ENCODE data around the gene SLC22A14.

DNA sequence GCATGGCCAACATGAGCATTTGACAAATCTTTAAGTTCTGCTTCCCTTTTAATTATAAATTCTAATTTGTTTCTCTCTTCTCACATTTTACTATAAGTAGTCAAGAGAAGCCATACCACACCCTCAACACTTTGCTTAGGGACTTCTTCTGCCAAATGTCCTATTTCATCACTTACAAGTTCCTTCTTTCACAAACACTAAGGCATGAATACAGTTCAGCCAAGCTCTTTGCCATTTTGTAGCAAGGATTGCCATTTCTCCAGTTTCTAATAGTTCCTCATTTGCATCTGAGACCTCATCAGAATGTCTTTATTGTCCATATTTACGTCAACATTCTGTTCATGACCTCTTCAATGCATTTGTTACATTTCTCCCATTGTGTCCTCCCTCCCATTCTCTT lies 29.4 kb downstream of the SLC22A14 start:
- TF ChIP-seq POLR2AphosphoS5 (IDR thresholded peaks at IDR 0.05; ENCODE audit: insufficient read depth, low read depth, low read length) (no peak), POLR2A (IDR thresholded peaks at IDR 0.05; ENCODE audit: low read depth, low read length) (no peak), EZH2 (IDR thresholded peaks at IDR 0.05; ENCODE audit: borderline replicate concordance, low read depth, low read length, severe bottlenecking) (no peak)
- TF ChIP-seq, protein P1, sequence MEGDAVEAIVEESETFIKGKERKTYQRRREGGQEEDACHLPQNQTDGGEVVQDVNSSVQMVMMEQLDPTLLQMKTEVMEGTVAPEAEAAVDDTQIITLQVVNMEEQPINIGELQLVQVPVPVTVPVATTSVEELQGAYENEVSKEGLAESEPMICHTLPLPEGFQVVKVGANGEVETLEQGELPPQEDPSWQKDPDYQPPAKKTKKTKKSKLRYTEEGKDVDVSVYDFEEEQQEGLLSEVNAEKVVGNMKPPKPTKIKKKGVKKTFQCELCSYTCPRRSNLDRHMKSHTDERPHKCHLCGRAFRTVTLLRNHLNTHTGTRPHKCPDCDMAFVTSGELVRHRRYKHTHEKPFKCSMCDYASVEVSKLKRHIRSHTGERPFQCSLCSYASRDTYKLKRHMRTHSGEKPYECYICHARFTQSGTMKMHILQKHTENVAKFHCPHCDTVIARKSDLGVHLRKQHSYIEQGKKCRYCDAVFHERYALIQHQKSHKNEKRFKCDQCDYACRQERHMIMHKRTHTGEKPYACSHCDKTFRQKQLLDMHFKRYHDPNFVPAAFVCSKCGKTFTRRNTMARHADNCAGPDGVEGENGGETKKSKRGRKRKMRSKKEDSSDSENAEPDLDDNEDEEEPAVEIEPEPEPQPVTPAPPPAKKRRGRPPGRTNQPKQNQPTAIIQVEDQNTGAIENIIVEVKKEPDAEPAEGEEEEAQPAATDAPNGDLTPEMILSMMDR (IDR thresholded peaks at IDR 0.05; ENCODE audit: extremely low read depth in 1 of 2, insufficient read depth in 1 of 2, low read depth in 1 of 2, low read length in 2 of 2), result no peak
- TF ChIP-seq, protein P2, sequence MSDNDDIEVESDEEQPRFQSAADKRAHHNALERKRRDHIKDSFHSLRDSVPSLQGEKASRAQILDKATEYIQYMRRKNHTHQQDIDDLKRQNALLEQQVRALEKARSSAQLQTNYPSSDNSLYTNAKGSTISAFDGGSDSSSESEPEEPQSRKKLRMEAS (IDR thresholded peaks at IDR 0.05; ENCODE audit: insufficient read depth, insufficient read length), result no peak

All from endothelial cell of umbilical vein (primary cell).